GM12892 (cell line): ENCODE results near the gene PCDH19.

ENCODE experiments used
- POLR2A ChIP-seq: IDR thresholded peaks from 2 replicates; pipeline ENCODE4 v1.6.1; 2011; ENCODE audit warnings: low read depth, low read length, control low read depth
- POLR2AphosphoS5 ChIP-seq: IDR thresholded peaks from 2 replicates; pipeline ENCODE4 v1.6.1; 2011; ENCODE audit warnings: low read depth, low read length, control low read depth

DNA sequence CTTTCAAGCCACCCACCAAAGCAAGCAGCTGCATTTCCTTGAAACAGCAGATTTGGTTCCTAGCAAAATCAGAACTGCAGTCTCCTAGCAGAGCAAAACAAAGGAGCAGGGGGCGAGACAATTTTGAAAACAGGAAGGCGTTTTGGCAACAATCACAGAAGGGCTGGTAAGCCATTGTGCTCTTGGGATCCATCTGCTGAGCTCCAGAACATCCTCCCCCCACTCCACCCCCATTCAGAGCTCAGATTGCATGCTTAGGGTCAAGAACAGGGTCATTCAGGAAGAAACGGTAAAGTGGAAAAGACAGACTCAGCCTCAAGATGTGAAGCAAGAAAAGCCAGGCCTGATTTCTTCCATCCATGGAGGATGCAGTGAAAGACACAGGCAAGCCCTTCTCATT is 7.6 kb upstream of the PCDH19 start:
- TF ChIP-seq POLR2A: no peak
- TF ChIP-seq POLR2AphosphoS5: no peak
